Stimulated activated naive CD8-positive, alpha-beta T cell treated with anti-CD3 and anti-CD28 coated beads, Interleukin-15, Interleukin-2, amounts not matched to agents 100 ng/mL and 50 ng/mL, for 24 hours (primary cell): ENCODE measurements around the gene RING1.
"Not testable (repeated sequence)": the region's sequence is repeated elsewhere in the genome, so short reads cannot be mapped to it uniquely, and the experiment has no call there.

Source experiments
- H3K27ac Mint-ChIP-seq: one replicate; pipeline ENCODE4 v1.8.0; 2021; ENCODE audit warnings: mild to moderate bottlenecking, mixed read lengths
- H3K27me3 Mint-ChIP-seq: one replicate; pipeline ENCODE4 v1.8.0; 2021; ENCODE audit warnings: mixed read lengths
- H3K36me3 Mint-ChIP-seq: one replicate; pipeline ENCODE4 v1.8.0; 2021; ENCODE audit warnings: low read depth, mixed read lengths
- H3K4me1 Mint-ChIP-seq: one replicate; pipeline ENCODE4 v1.8.0; 2021; ENCODE audit warnings: low read depth, mixed read lengths
- H3K4me3 Mint-ChIP-seq: one replicate; pipeline ENCODE4 v1.8.0; 2021; ENCODE audit warnings: mild to moderate bottlenecking, mixed read lengths
- H3K9me3 Mint-ChIP-seq: one replicate; pipeline ENCODE4 v1.8.0; 2021; ENCODE audit warnings: mixed read lengths

RING1 gene

GRCh38 chr6:33217246-33217645 lies 8.9 kb downstream of the RING1 start:
- no peaks in the 10 kb centered on the region for H3K9me3 Mint-ChIP-seq
- no peak overlapping the region for H3K27ac Mint-ChIP-seq
- peaks cover 28% of the 10 kb centered on the region for H3K27me3 Mint-ChIP-seq
- peaks cover 28% of the 10 kb centered on the region for H3K4me1 Mint-ChIP-seq
- no peaks in the 10 kb centered on the region for H3K36me3 Mint-ChIP-seq
- H3K4me3 Mint-ChIP-seq: no peak overlapping the region

- H3K27ac Mint-ChIP-seq: no peak overlapping the region
- no peaks in the 10 kb centered on the region for H3K9me3 Mint-ChIP-seq
- H3K4me1 Mint-ChIP-seq: peaks cover 24% of the 10 kb centered on the region
- H3K36me3 Mint-ChIP-seq: no peaks in the 10 kb centered on the region
- no peak overlapping the region for H3K4me3 Mint-ChIP-seq
- peaks cover 33% of the 10 kb centered on the region for H3K27me3 Mint-ChIP-seq
Observed at GRCh38 chr6:33217681-33218080, 9.4 kb downstream of the RING1 start.

GRCh38 chr6:33226503-33227120 lies 18.3 kb downstream of the RING1 start:
- H3K4me3 Mint-ChIP-seq, H3K27ac Mint-ChIP-seq, H3K36me3 Mint-ChIP-seq, H3K9me3 Mint-ChIP-seq, H3K4me1 Mint-ChIP-seq: not testable (repeated sequence)
- H3K27me3 Mint-ChIP-seq: peaks cover 44% of the 10 kb centered on the region

GRCh38 chr6:33235221-33235634 lies 26.9 kb downstream of the RING1 start:
- H3K36me3 Mint-ChIP-seq: no peaks in the 10 kb centered on the region
- no peaks in the 10 kb centered on the region for H3K4me1 Mint-ChIP-seq
- H3K9me3 Mint-ChIP-seq: no peaks in the 10 kb centered on the region
- no peak overlapping the region for H3K4me3 Mint-ChIP-seq
- H3K27me3 Mint-ChIP-seq: peaks cover 23% of the 10 kb centered on the region
- H3K27ac Mint-ChIP-seq: no peak overlapping the region

GRCh38 chr6:33236328-33236727 lies 28.0 kb downstream of the RING1 start:
- peaks cover 2% of the 10 kb centered on the region for H3K4me1 Mint-ChIP-seq
- H3K27me3 Mint-ChIP-seq: peaks cover 21% of the 10 kb centered on the region
- H3K36me3 Mint-ChIP-seq: no peaks in the 10 kb centered on the region
- no peak overlapping the region for H3K27ac Mint-ChIP-seq
- no peak overlapping the region for H3K4me3 Mint-ChIP-seq
- H3K9me3 Mint-ChIP-seq: no peaks in the 10 kb centered on the region

- Mint-ChIP-seq H3K9me3 (no peaks in the 10 kb centered on the region), H3K27ac (no peak overlapping the region), H3K27me3 (peaks cover 18% of the 10 kb centered on the region), H3K4me1 (peaks cover 7% of the 10 kb centered on the region), H3K4me3 (no peak overlapping the region), H3K36me3 (no peaks in the 10 kb centered on the region)
Observed at GRCh38 chr6:33236852-33237251, 28.6 kb downstream of the RING1 start.

- Mint-ChIP-seq H3K4me3 (no peak overlapping the region), H3K4me1 (peaks cover 14% of the 10 kb centered on the region), H3K27ac (no peak overlapping the region), H3K36me3 (no peaks in the 10 kb centered on the region), H3K9me3 (no peaks in the 10 kb centered on the region), H3K27me3 (peaks cover 14% of the 10 kb centered on the region)
Observed at GRCh38 chr6:33237741-33238140, 29.4 kb downstream of the RING1 start.

GRCh38 chr6:33241968-33242367 lies 33.7 kb downstream of the RING1 start:
- Mint-ChIP-seq H3K4me1 (peaks cover 14% of the 10 kb centered on the region), H3K9me3 (no peaks in the 10 kb centered on the region), H3K27me3 (peaks cover 10% of the 10 kb centered on the region), H3K36me3 (no peaks in the 10 kb centered on the region), H3K27ac (peak overlapping the region; percentile 50), H3K4me3 (peak overlapping the region; percentile 3)

- no peak overlapping the region for H3K27ac Mint-ChIP-seq
- H3K27me3 Mint-ChIP-seq: peaks cover 10% of the 10 kb centered on the region
- peaks cover 21% of the 10 kb centered on the region for H3K4me1 Mint-ChIP-seq
- H3K9me3 Mint-ChIP-seq: no peaks in the 10 kb centered on the region
- no peak overlapping the region for H3K4me3 Mint-ChIP-seq
- no peaks in the 10 kb centered on the region for H3K36me3 Mint-ChIP-seq
Observed at GRCh38 chr6:33243476-33243875, 35.2 kb downstream of the RING1 start.

- peaks cover 29% of the 10 kb centered on the region for H3K36me3 Mint-ChIP-seq
- peaks cover 9% of the 10 kb centered on the region for H3K27me3 Mint-ChIP-seq
- H3K9me3 Mint-ChIP-seq: no peaks in the 10 kb centered on the region
- peak overlapping the region; percentile 89 for H3K4me3 Mint-ChIP-seq
- H3K4me1 Mint-ChIP-seq: peaks cover 41% of the 10 kb centered on the region
- H3K27ac Mint-ChIP-seq: peak overlapping the region; percentile 94
Observed at GRCh38 chr6:33247977-33248642, 39.8 kb downstream of the RING1 start.

GRCh38 chr6:33248643-33248931 lies 40.3 kb downstream of the RING1 start:
- Mint-ChIP-seq H3K4me1 (peaks cover 41% of the 10 kb centered on the region), H3K36me3 (peaks cover 30% of the 10 kb centered on the region), H3K9me3 (no peaks in the 10 kb centered on the region), H3K4me3 (peak overlapping the region; percentile 89), H3K27ac (peak overlapping the region; percentile 94), H3K27me3 (peaks cover 5% of the 10 kb centered on the region)

- H3K36me3 Mint-ChIP-seq: peaks cover 30% of the 10 kb centered on the region
- H3K4me3 Mint-ChIP-seq: peak overlapping the region; percentile 89
- H3K9me3 Mint-ChIP-seq: no peaks in the 10 kb centered on the region
- peaks cover 41% of the 10 kb centered on the region for H3K4me1 Mint-ChIP-seq
- H3K27me3 Mint-ChIP-seq: peaks cover 4% of the 10 kb centered on the region
- peak overlapping the region; percentile 94 for H3K27ac Mint-ChIP-seq
Observed at GRCh38 chr6:33248932-33249731, 40.8 kb downstream of the RING1 start.

GRCh38 chr6:33249732-33250630 lies 41.7 kb downstream of the RING1 start:
- Mint-ChIP-seq H3K27me3 (peaks cover 4% of the 10 kb centered on the region), H3K4me3 (peak overlapping the region; percentile 89), H3K9me3 (no peaks in the 10 kb centered on the region), H3K36me3 (peaks cover 31% of the 10 kb centered on the region), H3K4me1 (peaks cover 41% of the 10 kb centered on the region), H3K27ac (peak overlapping the region; percentile 88)

GRCh38 chr6:33250731-33251130 lies 42.4 kb downstream of the RING1 start:
- no peaks in the 10 kb centered on the region for H3K9me3 Mint-ChIP-seq

More at GRCh38 chr6:33250731-33251130, 42.4 kb downstream of the RING1 start:
- Mint-ChIP-seq H3K36me3 (peaks cover 35% of the 10 kb centered on the region), H3K27me3 (peaks cover 4% of the 10 kb centered on the region), H3K4me1 (peaks cover 41% of the 10 kb centered on the region), H3K4me3 (peak overlapping the region; percentile 89), H3K27ac (peak overlapping the region; percentile 88)
